Measurements from ENCODE around the gene C19orf81. TPM values are rescaled to one million over a fixed set of nuclear protein-coding genes. Genes with fewer than 3 reads are reported as not detected.

C19orf81 gene
- total and polyA plus RNA-seq, 9 of the 15 experiments (the other 6 are each of a cell fraction or from before 2014, with no cell fraction given), result 2.5 to 42.9 (median 33.0) TPM; not detected in 4

- TF ChIP-seq ATF3 (IDR thresholded peaks at IDR 0.05), result no peak
- TF ChIP-seq ATF3 (CRISPR knock-in tag; conservative IDR thresholded peaks at IDR 0.05), result no peak
- no peak for TF ChIP-seq HNRNPK (IDR thresholded peaks at IDR 0.05; ENCODE audit: low read depth, low read length, poor library complexity, severe bottlenecking)
- TF ChIP-seq E2F8 (IDR thresholded peaks at IDR 0.05; ENCODE audit: low read depth, partially characterized antibody), result no peak
- no peak for TF ChIP-seq SUPT5H (IDR thresholded peaks at IDR 0.05)
- TF ChIP-seq ZBTB11 (CRISPR knock-in tag; IDR thresholded peaks at IDR 0.05), result peak in 1 of 3 experiments; percentile 70; a peak in 1 of 6 replicates
- no peak for TF ChIP-seq MTA1 (IDR thresholded peaks at IDR 0.05; ENCODE audit: borderline replicate concordance)
- no peak for TF ChIP-seq ZNF431 (CRISPR knock-in tag; IDR thresholded peaks at IDR 0.05)
- no peak for TF ChIP-seq ZBTB43 (CRISPR knock-in tag; IDR thresholded peaks at IDR 0.05)
- no peak for TF ChIP-seq ZNF184 (CRISPR knock-in tag; IDR thresholded peaks at IDR 0.05)
- TF ChIP-seq ZNF280B (CRISPR knock-in tag; IDR thresholded peaks at IDR 0.05), result no peak
- TF ChIP-seq SIN3B (IDR thresholded peaks at IDR 0.05; ENCODE audit: low read depth), result no peak
- no peak for TF ChIP-seq CAMTA2 (CRISPR knock-in tag; conservative IDR thresholded peaks at IDR 0.05)
- TF ChIP-seq TAF1 (IDR thresholded peaks at IDR 0.05; ENCODE audit: control insufficient read depth, extremely low read depth, insufficient read depth, low read length, severe bottlenecking), result peak; percentile 30
Measured at GRCh38 chr19:50639121-50640112, 9.8 kb upstream of the C19orf81 start, which contains the start of gene SYT3 (continued).

All from K562 (cell line).